Adipocyte (in vitro differentiated cells): ENCODE measurements around the gene MED15.

Source experiments
- DNase-seq: peaks from one replicate; pipeline ENCODE4 v3.0.0-alpha.2; 2015; ENCODE audit warnings: low read depth
- H3K27me3 ChIP-seq: replicated peaks from 2 replicates; pipeline ENCODE4 v1.7.0; 2013; ENCODE audit warnings: mild to moderate bottlenecking, low read length, moderate library complexity; ENCODE audit not compliant: control insufficient read depth, insufficient read depth
- H3K36me3 ChIP-seq: 2 replicates; pipeline ENCODE4 v1.7.0; 2013; ENCODE audit warnings: low read length, mild to moderate bottlenecking, moderate library complexity; ENCODE audit not compliant: control insufficient read depth, insufficient read depth, severe bottlenecking
- H3K4me1 ChIP-seq: 2 replicates; pipeline ENCODE4 v1.7.0; 2013; ENCODE audit warnings: mild to moderate bottlenecking, low read length, moderate library complexity; ENCODE audit not compliant: control insufficient read depth, insufficient read depth
- H3K4me3 ChIP-seq: 2 replicates; pipeline ENCODE4 v1.7.0; 2013; ENCODE audit warnings: mild to moderate bottlenecking, low read length, moderate library complexity
- H3K9ac ChIP-seq: 2 replicates; pipeline ENCODE4 v1.7.0; 2013; ENCODE audit warnings: mild to moderate bottlenecking, low read length, moderate library complexity
- H3K9me3 ChIP-seq: 2 replicates; pipeline ENCODE4 v1.7.0; 2013; ENCODE audit warnings: mild to moderate bottlenecking, low read length, moderate library complexity; ENCODE audit not compliant: control insufficient read depth

Gene MED15, protein sequence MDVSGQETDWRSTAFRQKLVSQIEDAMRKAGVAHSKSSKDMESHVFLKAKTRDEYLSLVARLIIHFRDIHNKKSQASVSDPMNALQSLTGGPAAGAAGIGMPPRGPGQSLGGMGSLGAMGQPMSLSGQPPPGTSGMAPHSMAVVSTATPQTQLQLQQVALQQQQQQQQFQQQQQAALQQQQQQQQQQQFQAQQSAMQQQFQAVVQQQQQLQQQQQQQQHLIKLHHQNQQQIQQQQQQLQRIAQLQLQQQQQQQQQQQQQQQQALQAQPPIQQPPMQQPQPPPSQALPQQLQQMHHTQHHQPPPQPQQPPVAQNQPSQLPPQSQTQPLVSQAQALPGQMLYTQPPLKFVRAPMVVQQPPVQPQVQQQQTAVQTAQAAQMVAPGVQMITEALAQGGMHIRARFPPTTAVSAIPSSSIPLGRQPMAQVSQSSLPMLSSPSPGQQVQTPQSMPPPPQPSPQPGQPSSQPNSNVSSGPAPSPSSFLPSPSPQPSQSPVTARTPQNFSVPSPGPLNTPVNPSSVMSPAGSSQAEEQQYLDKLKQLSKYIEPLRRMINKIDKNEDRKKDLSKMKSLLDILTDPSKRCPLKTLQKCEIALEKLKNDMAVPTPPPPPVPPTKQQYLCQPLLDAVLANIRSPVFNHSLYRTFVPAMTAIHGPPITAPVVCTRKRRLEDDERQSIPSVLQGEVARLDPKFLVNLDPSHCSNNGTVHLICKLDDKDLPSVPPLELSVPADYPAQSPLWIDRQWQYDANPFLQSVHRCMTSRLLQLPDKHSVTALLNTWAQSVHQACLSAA

DNA sequence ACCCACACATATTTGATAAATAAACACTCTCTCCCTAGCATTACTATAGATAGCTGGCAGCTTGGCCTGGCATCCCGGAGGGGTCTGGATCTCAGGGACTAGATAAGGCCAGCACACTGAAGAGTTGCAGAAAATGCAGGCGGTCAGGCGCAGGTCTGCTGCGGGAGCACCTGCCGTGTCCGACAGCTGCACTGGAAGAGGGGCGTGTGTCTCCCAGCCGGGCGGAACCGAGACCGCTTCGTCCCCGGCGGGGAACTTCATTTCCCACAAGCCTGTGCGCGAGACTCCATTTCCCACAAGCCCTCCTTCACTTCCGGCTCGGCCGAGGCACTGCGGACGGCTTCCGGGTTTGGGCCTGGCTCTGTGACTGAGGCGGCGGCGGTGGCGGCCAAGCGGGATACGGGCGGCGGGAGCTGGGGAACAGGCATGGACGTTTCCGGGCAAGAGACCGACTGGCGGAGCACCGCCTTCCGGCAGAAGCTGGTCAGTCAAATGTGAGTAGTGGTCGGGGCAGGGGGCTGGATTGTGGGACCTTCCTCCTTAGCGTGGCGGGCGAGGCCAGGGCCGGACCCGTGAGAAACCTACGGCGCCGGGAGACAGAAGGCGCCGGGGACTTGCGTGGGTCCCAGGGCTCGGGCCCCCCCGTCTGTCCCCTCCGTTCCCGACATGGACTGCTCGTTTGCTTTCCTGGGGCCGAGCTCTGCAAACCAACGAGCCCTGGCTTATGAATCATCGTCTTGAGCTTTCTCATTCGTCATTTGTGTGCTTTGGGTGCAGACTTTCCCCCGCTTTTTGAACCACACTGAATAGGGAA lies at the start of gene MED15:
Gene MED15 (plus strand): TSS at position 358 of the 814 bp plus-strand sequence. CDS start 69 bp downstream, at position 427.
- H3K36me3 ChIP-seq: no peaks in the 10 kb centered on the region
- no peaks in the 10 kb centered on the region for H3K9me3 ChIP-seq
- peak; percentile 97 for DNase-seq
- no peaks in the 10 kb centered on the region for H3K27me3 ChIP-seq
- peaks cover 41% of the 10 kb centered on the region for H3K4me1 ChIP-seq
- peak within 1 kb of the TSS; percentile 91 for H3K4me3 ChIP-seq
- H3K9ac ChIP-seq: peak within 1 kb of the TSS; percentile 100

DNA sequence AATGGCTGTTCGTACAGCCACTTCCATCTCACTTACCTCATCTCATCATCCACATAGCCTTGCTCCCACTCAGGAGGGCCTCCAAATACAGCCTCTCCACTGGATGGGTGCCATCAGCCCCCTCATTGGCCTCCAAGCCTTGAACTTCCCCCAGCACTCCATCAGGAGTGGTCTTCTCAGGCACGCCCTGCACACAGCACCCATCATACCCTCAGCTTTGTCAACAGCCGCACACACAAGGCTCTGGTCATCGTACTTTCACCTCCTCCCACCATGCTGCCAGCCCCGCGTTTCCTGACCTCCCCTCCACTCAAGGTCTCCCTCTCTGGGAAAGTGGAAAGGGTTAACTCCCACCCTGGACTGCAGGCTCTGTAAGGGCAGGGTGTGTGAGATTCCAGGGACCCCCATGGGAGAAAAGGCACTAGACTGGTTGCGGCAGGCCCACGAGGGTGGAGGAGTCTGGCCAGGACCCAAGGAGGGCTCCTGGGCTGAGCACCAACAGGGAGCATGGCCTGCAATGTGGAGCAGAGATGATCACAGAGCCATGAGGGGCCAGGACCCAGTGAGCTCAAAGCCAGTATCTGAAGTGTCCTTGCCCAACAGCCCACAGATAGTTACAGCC lies 48.8 kb upstream of the MED15 start:
- Histone ChIP-seq H3K4me3 (no peak overlapping the region), H3K9ac (no peak overlapping the region), H3K9me3 (no peaks in the 10 kb centered on the region), H3K4me1 (peaks cover 17% of the 10 kb centered on the region), H3K36me3 (peaks cover 37% of the 10 kb centered on the region), H3K27me3 (no peaks in the 10 kb centered on the region)
- DNase-seq: no peak

DNA sequence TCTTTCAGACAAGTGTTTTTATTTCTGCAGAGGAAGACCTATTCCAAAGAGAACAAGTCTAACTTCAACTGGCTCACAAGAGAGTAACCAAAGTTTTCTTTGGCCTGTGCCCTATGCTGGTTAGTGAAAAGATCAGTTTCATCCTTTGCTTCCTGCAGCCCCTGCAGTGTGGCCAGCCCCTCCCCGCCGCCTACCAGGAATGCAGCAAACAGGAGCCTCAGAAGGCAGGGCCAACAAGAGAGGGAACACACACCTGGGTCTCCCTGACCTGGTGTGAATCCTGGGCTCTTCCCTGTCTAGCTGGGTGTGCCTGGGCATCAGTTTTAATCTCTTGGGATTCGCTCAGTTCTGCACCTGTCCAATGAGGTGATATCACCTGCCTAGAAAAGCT lies 48.3 kb upstream of the MED15 start:
- Histone ChIP-seq H3K4me1 (peaks cover 17% of the 10 kb centered on the region), H3K36me3 (peaks cover 41% of the 10 kb centered on the region), H3K27me3 (no peaks in the 10 kb centered on the region), H3K9me3 (no peaks in the 10 kb centered on the region), H3K9ac (no peak overlapping the region), H3K4me3 (no peak overlapping the region)
- no peak for DNase-seq

DNA sequence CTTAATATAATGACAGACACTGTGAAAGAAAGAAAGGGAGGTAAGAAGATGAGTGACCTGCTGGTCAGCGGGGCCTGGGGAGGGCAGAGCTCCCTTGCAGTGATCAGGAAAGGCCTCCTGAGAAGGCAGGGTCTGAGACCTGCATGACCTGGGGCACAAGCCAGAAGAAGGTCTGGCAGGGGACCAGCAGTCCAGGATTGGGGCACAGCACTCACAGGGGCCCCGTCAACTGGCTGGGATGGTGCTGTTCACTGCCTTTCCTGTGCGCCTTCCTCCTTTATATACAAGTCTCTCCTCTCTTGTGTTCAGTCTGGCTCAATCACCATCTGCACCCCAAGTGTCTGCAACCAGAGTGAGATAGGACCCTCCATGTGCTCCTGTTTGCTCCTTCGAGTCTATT lies 47.5 kb upstream of the MED15 start:
- H3K36me3 ChIP-seq: peaks cover 43% of the 10 kb centered on the region
- H3K4me1 ChIP-seq: peaks cover 17% of the 10 kb centered on the region
- H3K9me3 ChIP-seq: no peaks in the 10 kb centered on the region
- no peaks in the 10 kb centered on the region for H3K27me3 ChIP-seq
- no peak overlapping the region for H3K4me3 ChIP-seq
- no peak overlapping the region for H3K9ac ChIP-seq
- DNase-seq: no peak

DNA sequence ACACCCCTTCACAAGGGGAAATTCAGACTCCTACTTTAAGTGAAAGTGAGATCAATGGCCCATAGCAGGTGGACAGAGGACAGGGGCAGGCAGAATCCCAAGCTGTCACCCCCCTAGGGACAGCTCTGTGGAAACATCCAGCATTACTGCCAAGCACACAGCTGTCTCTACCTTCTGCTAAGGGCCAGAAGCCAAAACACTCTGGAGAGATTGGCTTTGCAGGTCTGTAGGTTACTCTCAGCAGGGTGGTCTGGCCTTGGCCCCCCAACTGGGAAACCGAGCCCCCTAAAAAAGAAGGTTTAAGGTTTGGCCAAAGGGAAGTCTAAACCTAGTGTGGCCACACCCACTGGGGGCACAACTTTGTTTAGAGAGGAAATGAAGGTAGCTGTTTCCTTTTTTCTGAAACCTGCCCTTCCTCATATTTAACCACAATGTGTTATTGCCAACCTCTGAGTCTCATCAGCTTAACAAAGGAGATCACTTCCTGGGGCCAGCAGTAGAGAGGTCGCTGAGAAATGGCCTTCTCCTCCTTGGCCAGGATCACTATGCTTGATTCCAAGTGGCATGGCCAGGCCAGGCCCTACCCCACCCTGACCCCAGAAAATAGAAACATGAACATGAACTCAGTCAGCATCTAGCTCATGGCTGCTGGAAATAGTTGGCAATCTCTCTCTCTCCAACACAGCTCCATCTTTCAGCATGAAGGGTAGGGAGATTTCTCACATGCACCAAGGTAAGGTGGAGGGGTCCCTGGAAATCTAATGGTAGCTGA lies 43.9 kb upstream of the MED15 start:
- H3K4me1 ChIP-seq: peaks cover 11% of the 10 kb centered on the region
- H3K36me3 ChIP-seq: peaks cover 39% of the 10 kb centered on the region
- H3K9me3 ChIP-seq: no peaks in the 10 kb centered on the region
- no peaks in the 10 kb centered on the region for H3K27me3 ChIP-seq
- no peak for DNase-seq
- no peak overlapping the region for H3K9ac ChIP-seq
- H3K4me3 ChIP-seq: no peak overlapping the region

DNA sequence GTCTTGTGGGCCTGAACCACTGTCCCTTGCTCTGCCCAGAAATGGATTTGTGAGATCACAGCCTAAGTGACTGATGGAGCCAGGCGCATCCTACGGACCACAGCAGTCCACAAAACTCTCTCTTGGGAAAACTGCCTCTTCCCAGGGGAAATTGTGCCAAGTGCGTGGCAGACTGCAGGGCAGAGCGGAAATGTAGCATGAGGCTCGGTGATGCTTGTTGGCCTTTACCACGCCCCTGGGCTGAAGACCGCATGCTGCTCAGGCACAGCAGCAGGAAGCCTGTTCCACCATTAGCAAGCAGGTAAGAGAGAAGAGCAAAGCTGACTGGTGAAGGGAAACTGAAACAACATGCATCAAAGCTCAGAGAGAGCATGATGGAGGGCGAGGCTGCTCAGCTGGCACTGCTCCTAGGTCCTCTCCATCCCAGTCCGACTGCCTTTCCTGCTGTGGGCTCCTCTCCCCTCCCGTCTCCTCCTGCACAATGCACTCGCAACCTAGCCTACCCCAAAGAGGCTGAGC lies 43.3 kb upstream of the MED15 start:
- Histone ChIP-seq H3K4me3 (no peak overlapping the region), H3K36me3 (peaks cover 43% of the 10 kb centered on the region), H3K4me1 (peaks cover 4% of the 10 kb centered on the region), H3K9ac (no peak overlapping the region), H3K9me3 (no peaks in the 10 kb centered on the region), H3K27me3 (no peaks in the 10 kb centered on the region)
- no peak for DNase-seq

DNA sequence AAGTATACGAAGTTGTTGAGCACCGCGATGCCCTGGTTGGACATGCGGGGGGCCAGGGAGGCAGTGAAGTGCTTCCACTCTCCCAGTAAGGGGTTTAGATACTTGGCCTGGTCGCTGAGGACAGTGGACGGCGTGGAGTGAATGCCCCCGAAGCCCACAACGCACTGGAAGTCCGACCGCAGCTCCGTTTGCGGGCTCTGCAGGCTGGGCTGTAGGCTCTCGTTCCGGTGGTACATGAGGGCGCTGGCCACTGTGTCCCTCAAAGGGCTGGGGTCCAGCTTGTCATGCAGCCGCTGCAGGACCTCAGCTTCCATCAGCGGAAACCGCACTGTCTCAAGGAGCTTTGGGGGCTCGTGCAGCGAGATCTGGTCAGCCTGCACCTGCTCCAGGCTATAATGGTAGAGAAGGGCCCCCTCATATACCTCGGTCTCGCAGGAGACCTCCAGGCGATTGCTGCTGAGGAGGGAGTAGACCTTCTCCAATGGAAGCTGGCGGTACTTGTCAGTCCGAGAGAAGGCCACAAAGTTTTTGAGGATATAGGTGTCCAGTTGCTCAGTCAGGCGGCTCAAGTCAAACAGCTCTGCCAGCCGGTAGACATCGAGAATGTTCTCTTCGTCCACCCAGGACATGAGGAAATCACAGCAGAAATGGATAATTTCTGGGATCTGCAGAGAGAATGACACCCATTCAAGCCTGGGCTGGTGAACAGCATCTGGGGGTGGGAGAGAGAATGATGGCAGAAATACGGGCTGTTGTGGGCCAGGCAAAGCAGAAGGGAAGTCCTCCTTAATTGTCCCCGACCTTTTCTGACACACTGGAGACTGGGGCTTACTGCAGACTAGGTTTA lies 42.3 kb upstream of the MED15 start:
- peaks cover 45% of the 10 kb centered on the region for H3K36me3 ChIP-seq
- DNase-seq: no peak
- no peaks in the 10 kb centered on the region for H3K27me3 ChIP-seq
- H3K9ac ChIP-seq: no peak overlapping the region
- H3K9me3 ChIP-seq: no peaks in the 10 kb centered on the region
- no peak overlapping the region for H3K4me3 ChIP-seq
- no peaks in the 10 kb centered on the region for H3K4me1 ChIP-seq

DNA sequence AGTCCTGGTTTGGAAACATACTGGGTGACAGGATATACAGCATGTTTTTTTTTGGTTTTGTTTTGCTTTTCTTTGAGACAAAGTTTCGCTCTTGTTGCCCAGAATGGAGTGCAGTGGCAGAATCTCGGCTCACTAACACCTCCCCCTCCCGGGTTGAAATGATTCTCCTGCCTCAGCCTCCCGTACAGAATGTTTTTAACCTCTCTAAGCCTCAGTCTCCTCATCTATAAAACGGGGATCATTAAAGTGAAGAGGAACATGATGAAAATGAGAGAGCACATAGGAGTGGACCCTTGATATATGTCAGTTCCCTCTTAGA lies 41.7 kb upstream of the MED15 start:
- Histone ChIP-seq H3K4me1 (no peaks in the 10 kb centered on the region), H3K27me3 (no peaks in the 10 kb centered on the region), H3K9me3 (no peaks in the 10 kb centered on the region), H3K36me3 (peaks cover 50% of the 10 kb centered on the region), H3K4me3 (no peak overlapping the region), H3K9ac (no peak overlapping the region)
- DNase-seq: no peak

DNA sequence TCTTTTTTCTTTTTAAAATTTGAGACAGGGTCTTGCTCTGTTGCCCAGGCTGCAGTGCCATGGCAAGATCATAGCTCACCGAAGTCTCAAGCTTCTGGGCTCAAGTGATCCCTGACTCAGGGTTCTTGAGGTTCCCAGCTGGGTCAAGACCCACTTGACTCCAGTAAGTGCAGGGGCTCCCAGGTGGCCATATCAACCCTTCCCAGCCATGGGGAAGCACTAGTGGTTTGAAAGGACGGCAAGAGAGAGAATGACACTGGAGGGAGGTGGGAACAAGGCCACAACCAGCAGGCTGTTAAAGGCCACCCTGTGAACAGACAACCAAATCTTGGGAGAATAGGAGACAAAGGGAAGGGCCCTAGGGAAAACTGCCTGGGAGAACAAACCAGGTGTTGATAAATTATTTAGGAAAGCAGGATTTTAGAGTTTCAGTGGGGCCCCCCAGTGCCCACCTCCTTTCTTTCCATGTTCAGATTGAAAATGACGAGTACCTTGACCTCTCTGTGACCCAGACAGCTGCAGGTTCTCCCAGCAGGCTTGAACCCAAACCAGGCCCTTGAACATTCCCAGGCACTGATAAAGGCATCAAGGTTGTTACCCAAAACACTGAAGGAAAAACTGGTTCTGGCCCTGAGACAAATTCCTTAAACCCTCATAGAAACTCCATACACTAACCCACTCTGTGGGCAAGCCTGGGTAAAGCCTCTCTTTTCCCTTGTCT lies 40.6 kb upstream of the MED15 start:
- Histone ChIP-seq H3K4me3 (no peak overlapping the region), H3K9me3 (no peaks in the 10 kb centered on the region), H3K36me3 (peaks cover 56% of the 10 kb centered on the region), H3K9ac (no peak overlapping the region), H3K4me1 (no peaks in the 10 kb centered on the region), H3K27me3 (no peaks in the 10 kb centered on the region)
- DNase-seq: no peak
